ENCODE results near the gene RAP2A.

RAP2A gene

DNA sequence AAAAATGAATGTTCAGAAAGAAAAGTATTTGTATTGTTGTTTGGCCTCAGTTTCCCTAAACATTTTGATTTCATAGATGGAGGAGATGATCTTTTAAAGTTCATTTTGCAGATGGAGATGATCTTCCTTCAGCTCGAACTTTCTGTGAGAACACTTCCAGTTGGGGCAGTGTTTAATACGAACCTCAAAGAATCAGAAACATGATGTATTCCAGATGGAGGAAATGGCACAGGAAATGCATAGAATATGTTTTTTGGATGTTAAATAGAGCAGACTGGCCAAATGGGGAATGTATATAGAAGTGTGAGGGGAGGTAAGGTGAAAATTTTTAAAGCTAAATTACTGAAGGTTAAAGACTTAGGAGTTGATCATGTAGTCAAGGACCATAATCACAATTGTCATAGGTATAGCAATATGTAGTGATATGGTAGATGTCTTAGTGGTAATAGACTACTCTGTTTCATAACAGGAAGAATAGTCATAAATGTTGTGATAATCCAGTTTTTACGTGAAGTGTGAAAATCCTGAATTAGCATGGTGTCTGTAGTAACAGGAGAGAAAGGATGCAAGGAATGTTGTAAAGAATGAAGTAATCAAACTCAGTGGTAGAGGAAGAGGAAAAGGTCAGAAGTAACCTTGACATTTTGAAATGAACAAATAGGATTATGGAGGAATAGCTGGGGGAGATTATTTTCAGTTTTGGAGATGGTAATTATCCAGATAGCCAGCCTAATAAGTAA is 5.1 kb downstream of the RAP2A start:
- TF ChIP-seq, protein P1, sequence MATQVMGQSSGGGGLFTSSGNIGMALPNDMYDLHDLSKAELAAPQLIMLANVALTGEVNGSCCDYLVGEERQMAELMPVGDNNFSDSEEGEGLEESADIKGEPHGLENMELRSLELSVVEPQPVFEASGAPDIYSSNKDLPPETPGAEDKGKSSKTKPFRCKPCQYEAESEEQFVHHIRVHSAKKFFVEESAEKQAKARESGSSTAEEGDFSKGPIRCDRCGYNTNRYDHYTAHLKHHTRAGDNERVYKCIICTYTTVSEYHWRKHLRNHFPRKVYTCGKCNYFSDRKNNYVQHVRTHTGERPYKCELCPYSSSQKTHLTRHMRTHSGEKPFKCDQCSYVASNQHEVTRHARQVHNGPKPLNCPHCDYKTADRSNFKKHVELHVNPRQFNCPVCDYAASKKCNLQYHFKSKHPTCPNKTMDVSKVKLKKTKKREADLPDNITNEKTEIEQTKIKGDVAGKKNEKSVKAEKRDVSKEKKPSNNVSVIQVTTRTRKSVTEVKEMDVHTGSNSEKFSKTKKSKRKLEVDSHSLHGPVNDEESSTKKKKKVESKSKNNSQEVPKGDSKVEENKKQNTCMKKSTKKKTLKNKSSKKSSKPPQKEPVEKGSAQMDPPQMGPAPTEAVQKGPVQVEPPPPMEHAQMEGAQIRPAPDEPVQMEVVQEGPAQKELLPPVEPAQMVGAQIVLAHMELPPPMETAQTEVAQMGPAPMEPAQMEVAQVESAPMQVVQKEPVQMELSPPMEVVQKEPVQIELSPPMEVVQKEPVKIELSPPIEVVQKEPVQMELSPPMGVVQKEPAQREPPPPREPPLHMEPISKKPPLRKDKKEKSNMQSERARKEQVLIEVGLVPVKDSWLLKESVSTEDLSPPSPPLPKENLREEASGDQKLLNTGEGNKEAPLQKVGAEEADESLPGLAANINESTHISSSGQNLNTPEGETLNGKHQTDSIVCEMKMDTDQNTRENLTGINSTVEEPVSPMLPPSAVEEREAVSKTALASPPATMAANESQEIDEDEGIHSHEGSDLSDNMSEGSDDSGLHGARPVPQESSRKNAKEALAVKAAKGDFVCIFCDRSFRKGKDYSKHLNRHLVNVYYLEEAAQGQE (IDR thresholded peaks at IDR 0.05; ENCODE audit: insufficient read depth in 1 of 2, low read depth in 2 of 2, low read length in 2 of 2) = no peak
- no peak for TF ChIP-seq TAF1 (IDR thresholded peaks at IDR 0.05; ENCODE audit: borderline replicate concordance, insufficient read depth, low read length)
- TF ChIP-seq FOXP2 (optimal IDR thresholded peaks at IDR 0.05; ENCODE audit: borderline replicate concordance, extremely low read depth, extremely low read length, insufficient read depth) = no peak
- no peak for TF ChIP-seq SIN3A (IDR thresholded peaks at IDR 0.05; ENCODE audit: borderline replicate concordance, insufficient read depth, low read length)
- TF ChIP-seq POLR2AphosphoS5 (IDR thresholded peaks at IDR 0.05; ENCODE audit: low read depth, low read length) = no peak

DNA sequence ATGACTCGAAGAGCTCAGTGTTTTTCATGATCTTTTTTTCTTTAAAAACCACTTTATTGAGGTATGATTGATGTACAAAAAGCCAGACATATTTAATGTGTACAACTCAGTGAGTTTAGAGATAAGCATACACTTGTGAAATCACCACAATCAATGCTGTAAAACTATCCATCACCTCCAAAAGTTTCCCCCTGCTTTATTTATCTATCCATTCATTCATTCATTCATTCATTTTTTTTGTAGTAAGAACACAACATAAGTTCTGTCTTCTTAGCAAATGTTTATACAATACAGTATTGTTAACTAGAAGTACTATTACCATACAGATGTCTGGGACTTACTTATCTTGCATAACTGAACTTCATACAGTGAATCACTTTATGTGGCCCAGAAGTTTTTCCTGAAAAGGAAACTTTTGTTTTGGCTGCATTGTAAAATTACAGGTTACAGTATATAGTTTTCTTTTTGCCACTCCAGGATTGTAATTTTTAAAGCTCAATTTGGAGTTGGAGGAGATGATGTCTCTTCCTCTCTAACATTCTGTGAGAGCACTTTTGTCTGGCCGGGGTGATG is 6.7 kb downstream of the RAP2A start:
- TF ChIP-seq SIN3A (IDR thresholded peaks at IDR 0.05; ENCODE audit: borderline replicate concordance, insufficient read depth, low read length) (no peak), FOXP2 (optimal IDR thresholded peaks at IDR 0.05; ENCODE audit: borderline replicate concordance, extremely low read depth, extremely low read length, insufficient read depth) (no peak), TAF1 (IDR thresholded peaks at IDR 0.05; ENCODE audit: borderline replicate concordance, insufficient read depth, low read length) (no peak), POLR2AphosphoS5 (IDR thresholded peaks at IDR 0.05; ENCODE audit: low read depth, low read length) (no peak)
- TF ChIP-seq, protein P1 (IDR thresholded peaks at IDR 0.05; ENCODE audit: insufficient read depth in 1 of 2, low read depth in 2 of 2, low read length in 2 of 2) = no peak

DNA sequence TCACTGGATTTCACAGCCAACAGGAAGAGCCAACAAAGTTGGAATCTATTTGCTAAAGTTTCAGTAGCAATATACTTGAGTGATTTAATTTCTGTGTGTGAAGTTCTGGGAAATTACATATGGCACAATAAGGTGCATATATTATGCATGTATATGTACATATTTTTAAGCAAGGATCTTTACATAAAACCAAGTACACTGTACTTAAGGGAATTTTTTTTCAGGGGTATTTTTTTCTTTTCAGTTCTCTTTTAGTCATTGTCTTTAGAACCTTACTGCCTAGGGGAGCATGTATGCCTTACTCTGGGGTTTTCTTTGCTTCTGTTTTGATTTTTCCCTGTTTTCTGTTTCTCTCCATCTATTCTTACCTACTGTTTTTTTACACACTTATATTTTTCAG is 7.4 kb downstream of the RAP2A start:
- TF ChIP-seq FOXP2 (optimal IDR thresholded peaks at IDR 0.05; ENCODE audit: borderline replicate concordance, extremely low read depth, extremely low read length, insufficient read depth) = no peak
- TF ChIP-seq SIN3A (IDR thresholded peaks at IDR 0.05; ENCODE audit: borderline replicate concordance, insufficient read depth, low read length) = no peak
- no peak for TF ChIP-seq POLR2AphosphoS5 (IDR thresholded peaks at IDR 0.05; ENCODE audit: low read depth, low read length)
- TF ChIP-seq, protein P1 (IDR thresholded peaks at IDR 0.05; ENCODE audit: insufficient read depth in 1 of 2, low read depth in 2 of 2, low read length in 2 of 2) = no peak
- TF ChIP-seq TAF1 (IDR thresholded peaks at IDR 0.05; ENCODE audit: borderline replicate concordance, insufficient read depth, low read length) = no peak

DNA sequence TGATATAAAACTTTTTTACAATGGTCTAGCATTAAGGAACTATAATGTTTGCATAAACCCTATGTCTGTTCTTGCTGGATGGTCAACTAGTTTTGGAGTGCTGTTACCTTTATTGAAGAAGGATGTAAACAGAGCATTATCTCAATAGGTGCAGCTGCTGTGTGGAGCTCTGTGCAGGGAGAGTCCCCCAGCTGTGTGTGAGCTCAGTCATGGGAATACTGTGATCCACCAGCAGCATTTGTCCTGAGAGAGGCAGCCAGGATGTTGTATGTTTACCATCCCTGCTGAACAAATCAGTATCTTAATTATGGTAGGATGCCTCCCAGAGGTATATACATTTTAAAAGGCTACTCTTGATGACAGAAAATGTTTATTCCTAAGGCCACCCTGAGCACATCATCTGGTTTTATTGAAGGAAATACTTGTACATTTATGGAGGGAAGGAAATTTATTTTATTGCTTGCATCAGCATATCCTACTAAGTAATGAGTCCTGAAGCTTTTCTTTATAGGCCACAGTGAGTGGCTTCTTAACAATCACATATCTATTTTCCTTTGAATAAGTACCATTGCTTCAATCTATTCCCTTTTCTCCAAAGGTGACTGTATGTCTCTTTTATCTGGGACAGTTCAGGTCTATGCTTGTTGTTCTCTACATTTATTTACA is 11.7 kb downstream of the RAP2A start:
- TF ChIP-seq TAF1 (IDR thresholded peaks at IDR 0.05; ENCODE audit: borderline replicate concordance, insufficient read depth, low read length) (no peak), POLR2AphosphoS5 (IDR thresholded peaks at IDR 0.05; ENCODE audit: low read depth, low read length) (no peak), FOXP2 (optimal IDR thresholded peaks at IDR 0.05; ENCODE audit: borderline replicate concordance, extremely low read depth, extremely low read length, insufficient read depth) (no peak), SIN3A (IDR thresholded peaks at IDR 0.05; ENCODE audit: borderline replicate concordance, insufficient read depth, low read length) (no peak)
- TF ChIP-seq, protein P1 (IDR thresholded peaks at IDR 0.05; ENCODE audit: insufficient read depth in 1 of 2, low read depth in 2 of 2, low read length in 2 of 2) = no peak

Measured in PFSK-1 (cell line).